Epidermal melanocyte (primary cell): ENCODE measurements around the gene PKP1.

Experiments
- DNase-seq: peaks from one replicate; pipeline ENCODE4 v3.0.0; 2011; ENCODE audit warnings: low spot score; ENCODE audit not compliant: insufficient read length

Gene PKP1

GRCh38 chr1:201326710-201327109 lies 43.4 kb downstream of the PKP1 start:
- DNase-seq = no peak

- no peak for DNase-seq
Observed at GRCh38 chr1:201327687-201328240, 44.5 kb downstream of the PKP1 start.

GRCh38 chr1:201328576-201328975 lies 45.3 kb downstream of the PKP1 start:
- no peak for DNase-seq

- DNase-seq = no peak
Observed at GRCh38 chr1:201329286-201329685, 46.0 kb downstream of the PKP1 start.

- no peak for DNase-seq
Observed at GRCh38 chr1:201329801-201330200, 46.5 kb downstream of the PKP1 start.

- no peak for DNase-seq
Observed at GRCh38 chr1:201330541-201330940, 47.2 kb downstream of the PKP1 start.

- DNase-seq = no peak
Observed at GRCh38 chr1:201331166-201331565, 47.9 kb downstream of the PKP1 start.

GRCh38 chr1:201332021-201332420 lies 48.7 kb downstream of the PKP1 start:
- DNase-seq = no peak

GRCh38 chr1:201332616-201333335 lies 49.5 kb downstream of the PKP1 start:
- no peak for DNase-seq

GRCh38 chr1:201334325-201335173 lies 51.2 kb downstream of the PKP1 start:
- no peak for DNase-seq

- DNase-seq = peak; percentile 86
Observed at GRCh38 chr1:201335174-201335870, 52.0 kb downstream of the PKP1 start.

GRCh38 chr1:201335901-201336300 lies 52.6 kb downstream of the PKP1 start:
- DNase-seq = no peak

- DNase-seq = no peak
Observed at GRCh38 chr1:201336711-201337450, 53.6 kb downstream of the PKP1 start.

GRCh38 chr1:201341377-201341776 lies 58.1 kb downstream of the PKP1 start:
- no peak for DNase-seq

- DNase-seq = no peak
Observed at GRCh38 chr1:201344206-201345080, 61.1 kb downstream of the PKP1 start.

GRCh38 chr1:201345081-201345355 lies 61.7 kb downstream of the PKP1 start:
- no peak for DNase-seq

- DNase-seq = peak; percentile 66
Observed at GRCh38 chr1:201346337-201346939, 63.1 kb downstream of the PKP1 start.

- DNase-seq = no peak
Observed at GRCh38 chr1:201346987-201347386, 63.7 kb downstream of the PKP1 start.

- DNase-seq = no peak
Observed at GRCh38 chr1:201347498-201348210, 64.3 kb downstream of the PKP1 start.
